Cerebellar cortex (tissue), 1 donor: Measurements from ENCODE around the gene RAP1GAP2.
"Not testable (repeated sequence)": the region's sequence is repeated elsewhere in the genome, so short reads cannot be mapped to it uniquely, and the experiment has no call there.

ENCODE experiments used
- DNase-seq: peaks from one replicate; pipeline ENCODE4 v3.0.0-alpha.2; 2015; ENCODE audit warnings: low spot score

The RAP1GAP2 gene

DNA sequence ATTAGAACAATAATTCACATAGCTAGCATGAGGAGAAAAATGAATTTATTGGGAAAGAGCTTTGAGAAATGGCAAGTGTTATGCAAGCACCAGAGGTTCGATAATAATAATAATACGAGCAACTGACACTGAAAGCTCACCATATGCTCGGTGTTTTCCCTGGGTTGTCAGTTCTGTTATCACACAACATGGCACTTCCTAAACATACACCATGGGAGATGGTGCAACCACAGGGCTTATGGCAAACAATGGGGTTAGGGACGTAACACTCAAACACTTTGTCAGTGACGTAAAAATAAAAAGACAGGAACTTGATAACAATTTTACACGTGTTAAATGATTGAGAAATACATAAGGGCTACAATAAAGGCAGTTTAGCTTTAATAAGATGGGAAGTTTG, 243.5 kb downstream of the RAP1GAP2 start:
- DNase-seq, result no peak

DNA sequence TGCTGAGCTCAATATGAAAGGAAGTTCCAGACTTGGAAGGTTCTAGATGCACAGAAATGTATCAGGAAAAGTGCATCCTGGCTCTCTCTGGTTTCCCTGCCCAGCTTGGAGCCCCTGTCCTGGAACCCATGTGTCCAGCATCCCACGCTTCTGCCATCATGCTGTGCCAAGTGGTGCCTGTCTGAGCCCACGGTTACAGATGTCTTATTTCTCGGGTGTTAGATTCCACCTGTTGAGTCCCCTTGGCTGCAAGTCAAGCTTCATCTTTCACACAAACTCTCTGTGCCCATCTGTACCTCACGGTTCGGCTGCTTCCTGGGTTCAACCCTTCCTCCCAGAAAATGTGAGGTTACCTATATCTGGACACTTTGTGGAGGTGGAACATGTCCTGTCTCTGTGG, 244.6 kb downstream of the RAP1GAP2 start:
- no peak for DNase-seq

DNA sequence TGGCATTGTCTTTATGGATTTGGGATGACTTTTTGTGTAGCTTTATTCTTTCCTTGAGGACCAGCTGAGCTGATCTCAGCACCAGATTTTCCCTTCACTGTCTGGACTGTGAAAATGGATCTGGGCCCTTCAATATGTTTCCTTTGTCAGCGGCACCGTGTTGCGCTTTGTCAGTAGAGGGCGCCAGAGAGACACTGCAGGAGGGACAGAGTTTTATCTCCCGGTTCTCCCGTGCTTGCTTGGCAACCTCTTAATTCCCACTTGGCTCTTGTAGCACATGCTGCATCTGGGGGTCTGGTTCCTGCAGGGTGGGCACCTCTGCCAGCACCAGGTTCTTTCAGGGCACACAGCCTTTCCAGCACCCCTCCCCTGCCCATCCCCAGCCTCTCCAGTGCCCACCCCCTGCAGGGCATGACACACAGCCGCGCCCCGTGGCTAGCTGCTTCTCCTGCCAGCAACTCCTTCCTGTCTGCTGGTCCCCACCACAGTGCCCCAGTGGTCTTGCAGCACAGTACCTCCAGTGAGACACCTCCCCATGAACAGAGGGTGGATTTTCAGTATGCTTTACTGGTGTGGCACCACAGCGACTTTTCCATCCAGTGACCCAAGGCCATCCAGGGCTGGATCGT, 247.6 kb downstream of the RAP1GAP2 start:
- DNase-seq, result no peak

DNA sequence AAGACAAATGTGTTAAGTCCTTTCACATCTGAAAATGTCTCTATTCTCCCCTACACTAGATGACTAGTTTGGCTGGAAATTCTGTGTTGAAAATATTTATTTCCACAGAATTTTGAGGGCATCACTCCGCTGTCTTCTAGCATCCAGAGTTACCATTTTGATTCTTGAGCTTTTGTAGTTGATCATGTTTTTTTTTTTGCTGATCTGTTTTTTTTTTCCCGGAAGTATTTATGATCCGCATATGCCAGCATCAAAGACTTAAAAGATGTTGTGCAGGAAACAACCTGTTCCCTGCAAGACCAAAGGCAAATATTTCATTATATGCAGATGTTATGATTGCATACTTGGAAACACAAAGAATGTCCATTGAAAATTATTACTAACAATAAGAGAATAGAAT, 250.5 kb downstream of the RAP1GAP2 start:
- no peak for DNase-seq

DNA sequence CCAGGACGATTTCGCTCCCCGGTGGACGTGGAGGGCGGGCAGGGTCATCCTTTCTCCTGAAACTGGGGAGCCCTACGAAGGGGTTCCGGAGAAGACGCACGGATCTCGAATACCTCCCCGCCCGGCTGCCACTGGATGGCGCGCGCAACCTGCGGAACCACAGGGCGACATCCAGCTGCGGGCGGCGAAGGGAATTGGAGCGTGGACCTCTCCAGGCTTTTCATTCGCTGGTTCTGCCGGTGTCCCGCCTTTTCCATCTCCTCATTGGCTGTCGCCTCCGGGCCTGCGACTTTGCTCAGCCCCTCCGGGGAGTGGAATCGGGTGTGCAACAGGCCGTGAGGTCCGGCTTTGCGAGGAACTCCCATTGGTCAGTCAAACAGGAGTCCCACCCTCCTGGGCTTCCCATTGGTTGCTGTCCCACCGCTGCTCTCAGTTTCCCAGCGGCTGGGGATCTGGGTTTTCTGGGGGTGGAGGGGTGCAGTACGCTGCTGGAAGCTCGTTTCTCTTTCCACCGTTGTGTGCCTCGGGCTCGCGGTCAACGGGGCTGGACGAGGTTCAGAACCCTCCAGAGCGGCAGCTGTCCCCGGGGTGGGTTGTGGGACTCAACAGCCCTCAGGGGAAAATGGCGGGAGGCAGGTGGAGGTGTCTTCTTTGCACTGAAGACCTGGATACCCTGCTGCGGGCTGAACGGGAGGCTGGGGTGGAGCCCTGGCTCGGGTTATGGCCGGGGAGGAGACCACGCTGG, 252.7 kb downstream of the RAP1GAP2 start:
- DNase-seq, result peak; percentile 99

DNA sequence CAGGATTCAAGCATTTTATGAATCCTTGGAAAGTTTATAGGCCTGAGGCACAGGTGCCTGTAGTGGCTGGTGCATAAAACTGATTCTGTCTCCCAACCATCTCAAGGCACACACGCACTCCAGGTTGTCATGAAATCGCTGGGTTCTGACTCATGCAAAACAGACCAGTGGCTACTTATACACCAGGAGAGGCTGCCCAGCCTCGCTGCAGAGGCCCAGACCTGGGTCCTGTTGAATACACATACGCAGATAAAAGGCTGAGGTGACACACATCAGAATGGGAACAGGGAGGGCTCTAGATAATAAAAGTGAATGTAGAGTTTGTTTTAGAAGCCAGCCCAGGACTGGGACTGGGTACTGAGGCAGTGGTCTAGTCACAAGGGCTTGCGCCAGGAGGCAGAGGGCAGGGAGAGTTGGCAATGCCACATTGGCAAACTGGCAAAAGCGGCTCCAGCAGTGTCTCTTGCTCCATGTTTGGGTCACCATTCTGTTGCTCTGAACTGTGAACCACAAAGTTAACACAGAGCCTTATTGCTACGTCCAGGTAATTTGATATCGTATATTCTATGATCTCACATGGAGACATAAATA, 253.6 kb downstream of the RAP1GAP2 start:
- DNase-seq, result no peak

DNA sequence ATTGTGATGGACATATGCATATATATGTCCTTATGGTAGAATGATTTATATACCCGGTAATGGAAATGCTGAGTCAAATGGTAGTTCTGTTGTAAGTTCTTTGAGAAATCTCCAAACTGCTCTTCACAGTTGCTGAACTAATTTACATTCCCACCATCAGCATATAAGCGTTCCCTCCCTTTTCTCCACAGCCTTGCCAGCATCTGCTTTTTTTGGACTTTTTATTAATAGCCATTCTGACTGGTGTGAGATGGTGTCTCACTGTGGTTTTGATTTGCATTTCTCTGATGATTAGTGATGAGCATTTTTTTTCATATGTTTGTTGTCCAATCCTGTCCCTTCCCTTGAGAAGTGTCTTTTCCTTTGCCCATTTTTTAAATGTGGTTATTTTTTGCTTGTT, 258.6 kb downstream of the RAP1GAP2 start:
- not testable (repeated sequence) for DNase-seq

DNA sequence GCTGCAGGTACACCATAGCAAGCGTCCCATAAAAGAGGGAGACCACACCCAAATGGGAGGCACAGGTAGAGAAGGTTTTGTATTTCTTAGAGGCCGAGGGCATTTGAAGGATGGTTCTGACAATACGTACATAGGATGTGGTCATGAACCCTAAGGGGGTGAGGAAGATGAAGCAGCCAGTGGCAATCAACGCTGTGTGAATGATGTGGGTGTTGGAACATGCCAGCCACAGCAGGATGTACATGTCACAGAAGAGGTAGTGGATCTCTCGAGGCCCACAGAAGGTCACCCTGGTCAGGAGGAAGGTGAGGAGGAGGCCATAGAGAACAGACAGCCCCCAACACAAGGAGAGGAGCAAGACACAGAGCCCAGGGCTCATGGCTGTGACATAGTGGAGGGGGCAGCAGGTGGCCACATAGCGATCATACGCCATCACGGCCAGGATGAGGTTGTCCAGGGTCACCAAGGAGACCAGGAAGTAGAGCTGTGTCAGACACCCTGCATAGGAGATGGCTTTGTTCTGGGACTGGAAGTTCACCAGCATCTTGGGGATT, 266.7 kb downstream of the RAP1GAP2 start:
- DNase-seq, result not testable (repeated sequence)

DNA sequence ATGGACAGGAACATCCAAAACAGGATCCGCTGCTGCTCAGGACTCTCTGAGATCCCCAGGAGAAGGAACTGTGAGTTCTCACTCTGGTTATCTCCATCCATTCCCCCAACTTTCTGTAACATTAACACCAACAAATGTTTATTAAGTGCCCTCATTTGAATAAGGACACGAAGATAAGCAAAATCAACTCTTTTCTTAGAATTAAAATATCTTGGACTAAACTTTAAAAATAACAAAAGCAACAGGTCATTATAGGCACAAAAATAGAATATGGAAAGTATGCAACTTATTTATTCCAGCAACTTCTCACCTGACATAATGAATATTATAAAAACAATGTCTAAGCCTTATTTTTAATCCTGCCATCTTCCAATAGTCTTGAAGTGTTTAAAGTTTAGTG, 267.3 kb downstream of the RAP1GAP2 start, which contains the start of gene OR1D5:
Gene OR1D5, minus strand, starts transcription at position 101 of the 400 bp plus-strand sequence. Its CDS starts 0 bp downstream, at position 101.
- DNase-seq, result not testable (repeated sequence)

DNA sequence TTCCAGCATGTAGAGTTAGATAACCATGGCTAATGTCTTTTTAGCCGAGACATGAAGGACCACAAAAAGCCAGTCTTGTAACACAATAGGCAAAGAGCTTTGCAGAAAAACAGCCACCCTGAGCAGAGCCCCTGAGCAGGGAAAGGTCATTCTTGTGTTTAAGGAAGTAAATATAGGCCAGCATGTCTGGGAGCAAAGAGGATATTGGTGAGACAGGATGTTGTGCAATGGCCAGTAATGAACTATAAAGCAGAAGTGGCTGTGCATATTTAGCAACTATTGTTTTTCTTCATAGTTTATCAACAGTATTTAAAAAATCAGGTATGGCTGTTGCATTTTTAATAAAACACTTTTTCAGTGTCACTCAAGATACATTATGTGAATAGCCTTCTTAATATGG, 269.0 kb downstream of the RAP1GAP2 start:
- DNase-seq, result not testable (repeated sequence)

DNA sequence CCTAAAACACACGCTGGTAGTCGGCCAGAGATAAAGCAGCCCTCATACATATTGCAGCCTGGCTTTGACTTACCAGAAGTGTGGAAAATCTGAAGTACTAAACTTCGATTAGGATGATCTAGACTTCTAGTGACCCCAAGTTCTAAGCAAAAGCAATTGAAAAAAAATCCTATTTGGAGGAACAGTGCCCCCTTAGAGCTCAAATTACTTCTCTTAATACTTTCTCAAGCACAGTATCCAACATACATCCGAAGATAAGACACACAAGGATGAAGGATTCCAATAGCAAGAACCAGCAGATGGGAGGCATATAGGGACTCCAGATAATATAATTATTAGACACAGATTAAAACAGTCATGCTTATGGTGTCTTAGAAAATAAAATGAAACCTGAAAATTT, 277.6 kb downstream of the RAP1GAP2 start:
- DNase-seq, result not testable (repeated sequence)
